GM12878 (cell line): ENCODE measurements around the gene PKDREJ. TPM values are rescaled to one million over a fixed set of nuclear protein-coding genes. Genes with fewer than 3 reads are reported as not detected.

Experiments
- ATAC-seq: fragments of 200-7000 bp; cut with Tn5 transposase; 3 replicates; pipeline ENCODE4 v1.9.1; 2020; ENCODE audit warnings: mild to moderate bottlenecking, moderate library complexity
- BruUV-seq: library from RNA; stranded (reverse); fragments of 400-500 nt; replicated peaks from 2 replicates; lab custom pipeline; 2021; lab: Mats Ljungman, UMichigan
- CTCF ChIA-PET: fragments of 300-600 bp; sonication (Branson Sonifier 250); formaldehyde crosslinking; extraction: SDS; loops from one replicate; lab custom pipeline; 2021; ENCODE audit warnings: inconsistent platforms; lab: Yijun Ruan, JAX
- POLR2A ChIA-PET: fragments of 350-600 bp; formaldehyde crosslinking; extraction: SDS; loops from one replicate; lab custom pipeline; 2021; ENCODE audit warnings: inconsistent platforms; lab: Charles Lee
- RAD21 ChIA-PET: fragments of 300-600 bp; sonication (Branson Sonifier 250); formaldehyde crosslinking; loops from one replicate; lab custom pipeline; 2023; ENCODE audit warnings: antibody characterized with exemption; ENCODE audit not compliant: unreplicated experiment; lab: Charles Lee
- SMC1A ChIA-PET: fragments of 300-600 bp; sonication (Branson Sonifier 250); formaldehyde crosslinking; loops from one replicate; lab custom pipeline; 2023; ENCODE audit not compliant: unreplicated experiment, uncharacterized antibody; lab: Charles Lee
- DNase-seq: peaks from one replicate; pipeline ENCODE4 v3.0.0-alpha.2; 2011; ENCODE audit warnings: low read depth, low spot score
- FAIRE-seq: peaks from 3 replicates; lab custom pipeline; 2011; peaks lifted over from hg19 to GRCh38; lab: Jason Lieb, UNC
- H2AFZ ChIP-seq: 2 replicates; pipeline ENCODE4 v1.6.0; 2011; ENCODE audit warnings: low read depth, low read length, control low read depth; ENCODE audit not compliant: control insufficient read depth
- H3K27ac ChIP-seq: 2 replicates; pipeline ENCODE4 v1.5.1; 2011; ENCODE audit warnings: control low read depth; ENCODE audit not compliant: control insufficient read depth, insufficient read depth
- H3K27me3 ChIP-seq, 2 experiments: replicated peaks in 1 of 2; 2 replicates each; pipeline versions ENCODE4 v1.6.0 to v1.6.1; 2011; ENCODE audit warnings: low read length in 1 of 2; ENCODE audit not compliant: control insufficient read depth in 2 of 2, insufficient read depth in 2 of 2
- H3K36me3 ChIP-seq, 2 experiments: 2 replicates each; pipeline ENCODE4 v1.5.1; 2011; ENCODE audit warnings: low read length in 1 of 2; ENCODE audit not compliant: control insufficient read depth in 2 of 2, insufficient read depth in 2 of 2
- H3K4me1 ChIP-seq: 2 replicates; pipeline ENCODE4 v1.6.1; 2011; ENCODE audit warnings: mild to moderate bottlenecking, low read length, moderate library complexity, mixed read lengths; ENCODE audit not compliant: control insufficient read depth, insufficient read depth
- H3K4me2 ChIP-seq: 2 replicates; pipeline ENCODE4 v1.6.0; 2011; ENCODE audit warnings: control low read depth; ENCODE audit not compliant: control insufficient read depth, insufficient read depth
- H3K4me3 ChIP-seq: fragments of 200-600 bp; sonication (generic); 2 replicates; pipeline ENCODE4 v1.5.1; 2016
- H3K79me2 ChIP-seq: 2 replicates; pipeline ENCODE4 v1.6.0; 2011; ENCODE audit warnings: low read length; ENCODE audit not compliant: control insufficient read depth, insufficient read depth
- H3K9ac ChIP-seq: 2 replicates; pipeline ENCODE4 v1.8.0; 2011; ENCODE audit warnings: low read length, control low read depth, mixed read lengths; ENCODE audit not compliant: control insufficient read depth, insufficient read depth
- H3K9me3 ChIP-seq: replicated peaks from 3 replicates; pipeline ENCODE4 v1.5.1; 2011; ENCODE audit warnings: mild to moderate bottlenecking, low read length; ENCODE audit not compliant: control insufficient read depth, insufficient read depth
- H4K20me1 ChIP-seq: 2 replicates; pipeline ENCODE4 v1.6.0; 2011; ENCODE audit not compliant: control insufficient read depth, insufficient read depth
- CBX5 ChIP-seq: sonication (generic); IDR thresholded peaks from 2 replicates; pipeline ENCODE4 v1.6.1; 2016; ENCODE audit warnings: low read depth, moderate library complexity, mild to moderate bottlenecking, inconsistent platforms
- CTCF ChIP-seq, 3 experiments: IDR thresholded peaks in 2 of 3; conservative IDR thresholded peaks in 1 of 3; 2 replicates each; pipeline ENCODE4 v1.5.1; 2011; ENCODE audit warnings: low read depth in 3 of 3, low read length in 3 of 3, mild to moderate bottlenecking in 3 of 3, control low read depth in 2 of 3, moderate library complexity in 2 of 3, inconsistent platforms in 1 of 3, mixed read lengths in 1 of 3; ENCODE audit not compliant: control insufficient read depth in 2 of 3, insufficient read depth in 1 of 3; ENCODE audit errors: extremely low read depth in 1 of 3
- EP300 ChIP-seq, 2 experiments: fragments of 150-350 bp in 1 of 2; IDR thresholded peaks; 2 replicates each; pipeline ENCODE4 v1.6.1; 2011 to 2012; ENCODE audit warnings: low read depth in 2 of 2, low read length in 2 of 2, borderline replicate concordance in 1 of 2, improper control_type of control experiment in 1 of 2, inconsistent platforms in 1 of 2; ENCODE audit not compliant: control insufficient read depth in 1 of 2
- ESRRA ChIP-seq: IDR thresholded peaks from 2 replicates; pipeline ENCODE4 v1.6.1; 2012; ENCODE audit warnings: mild to moderate bottlenecking, low read length, improper control_type of control experiment
- HCFC1 ChIP-seq: fragments of 150-350 bp; IDR thresholded peaks from 2 replicates; pipeline ENCODE4 v1.6.1; 2014; ENCODE audit warnings: low read length
- RFX5 ChIP-seq: IDR thresholded peaks from 2 replicates; pipeline ENCODE4 v1.6.1; 2011; ENCODE audit warnings: low read depth, low read length, improper control_type of control experiment
- RUNX3 ChIP-seq: IDR thresholded peaks from 2 replicates; pipeline ENCODE4 v1.6.1; 2012; ENCODE audit warnings: low read length, inconsistent platforms
- SKIL ChIP-seq: fragments of 450-650 bp; IDR thresholded peaks from 2 replicates; pipeline ENCODE4 v1.6.1; 2017; ENCODE audit warnings: mild to moderate bottlenecking, low read depth, inconsistent platforms; ENCODE audit not compliant: poor library complexity, severe bottlenecking
- TCF7 ChIP-seq: IDR thresholded peaks from 2 replicates; pipeline ENCODE4 v1.6.1; 2014; ENCODE audit warnings: antibody characterized with exemption, borderline replicate concordance
- WGBS: methylation state at CpG from one replicate; pipeline ENCODE4 v1.1.6; 2016; ENCODE audit warnings: low lambda C conversion rate; ENCODE audit not compliant: insufficient replicate concordance, insufficient coverage; ENCODE audit errors: missing lambda C conversion rate; 5-methylcytosine and 5-hydroxymethylcytosine counted together
- in situ Hi-C: fragments of 300-500 bp; cut with MboI; formaldehyde crosslinking; loops from 9 replicates; pipeline ENCODE4 v1.14.3; 2018; ENCODE audit warnings: mixed read lengths
- intact Hi-C: fragments of 100-400 bp; cut with micrococcal nuclease; formaldehyde crosslinking; loops from one replicate; pipeline ENCODE4 v1.14.2; 2022; ENCODE audit not compliant: unreplicated experiment
- polyA plus RNA-seq, 11 experiments: library from polyadenylated mRNA; depleted of rRNA in 4 of 11; unstranded in 6 of 11; stranded (reverse) in 5 of 11; fragments of >200 nt; fragmentation: Nextera tagmentation in 4 of 11; fragmentation: Illumina TruSeq in 1 of 11; extraction: Ambion mirVana in 4 of 11; extraction: Trizol in 1 of 11; gene quantifications; 1 replicate in 1 of 11; 2 replicates in 10 of 11; pipeline versions ENCODE4 v1.2.1 to v1.2.3, GENCODE V29; 2011 to 2016; ENCODE audit warnings: inconsistent platforms in 2 of 11, missing spikeins in 2 of 11, low read depth in 1 of 11
- total RNA-seq, 4 experiments: library from RNA; depleted of rRNA in 3 of 4; stranded (reverse); fragments of >200 nt in 3 of 4; fragmentation: Illumina TruSeq in 1 of 4; extraction: Trizol in 1 of 4; gene quantifications; 2 replicates each; pipeline versions ENCODE4 v1.2.1 to v1.2.3, GENCODE V29; 2013 to 2021

The PKDREJ gene
- total and polyA plus RNA-seq, 10 of the 15 experiments (the other 5 are each of a cell fraction or from before 2014, with no cell fraction given), result 0.02 to 0.03 TPM; not detected in 8

- no peak overlapping the region for H3K4me3 ChIP-seq
- H3K79me2 ChIP-seq, result no peaks in the 10 kb centered on the region
- in situ Hi-C loops (no loop called here), intact Hi-C loops (no loop called here)
- H3K27me3 ChIP-seq, result no peaks in the 10 kb centered on the region
- CTCF ChIA-PET, result interaction anchor here (0.7 kb wide), 1 partner anchor 216 kb away, joined by 4 read pairs; no protein-coding TSS in a partner anchor
- no peak for ATAC-seq
- no peak overlapping the region for H3K27ac ChIP-seq
- SMC1A ChIA-PET, result interaction anchor here (1.0 kb wide), 1 partner anchor 10 kb away, joined by 4 read pairs; no protein-coding TSS in a partner anchor
- no peak overlapping the region for H3K4me2 ChIP-seq
- POLR2A ChIA-PET, result no interaction called here
- H3K9me3 ChIP-seq, result peaks cover 2% of the 10 kb centered on the region; the same call in 1 of the 3 replicates
- no peak for DNase-seq
- no TSS peak for BruUV-seq
- no peak overlapping the region for H3K9ac ChIP-seq
- no peak for FAIRE-seq
- TF ChIP-seq RFX5 (no peak), TCF7 (peak; percentile 51; the same call in 1 of the 2 replicates), RUNX3 (peak; percentile 29; the same call in 1 of the 2 replicates)
- no peaks in the 10 kb centered on the region for H3K4me1 ChIP-seq
- RAD21 ChIA-PET, result no interaction called here
- no peaks in the 10 kb centered on the region for H4K20me1 ChIP-seq
- no peak overlapping the region for H2AFZ ChIP-seq
- peaks cover 0 to 9% of the 10 kb centered on the region in 2 experiments; a peak in 2 of 4 replicates for H3K36me3 ChIP-seq
- 19% methylated on average over 4 of the region's 4 CpGs for WGBS
These were observed 50.9 kb downstream of the PKDREJ start for GRCh38 chr22:46212195-46212594.

- POLR2A ChIA-PET, result no interaction called here
- ATAC-seq, result no peak
- Histone ChIP-seq H3K4me2 (no peak overlapping the region), H3K36me3 (peaks cover 0 to 5% of the 10 kb centered on the region in 2 experiments; a peak in 2 of 4 replicates), H3K79me2 (no peaks in the 10 kb centered on the region), H2AFZ (no peak overlapping the region), H3K27me3 (no peaks in the 10 kb centered on the region), H3K9me3 (peaks cover 2% of the 10 kb centered on the region; the same call in 1 of the 3 replicates), H3K27ac (no peak overlapping the region), H4K20me1 (no peaks in the 10 kb centered on the region), H3K9ac (no peak overlapping the region), H3K4me3 (no peak overlapping the region), H3K4me1 (no peaks in the 10 kb centered on the region)
- CTCF ChIA-PET, result no interaction called here
- DNase-seq, result no peak
- 94% methylated on average over 1 of the region's 1 CpG for WGBS
- in situ Hi-C loops, result no loop called here
- SMC1A ChIA-PET, result no interaction called here
- intact Hi-C loops, result no loop called here
- RAD21 ChIA-PET, result no interaction called here
- FAIRE-seq, result no peak
- BruUV-seq, result no TSS peak
- no peak for TF ChIP-seq EP300 (IDR thresholded peaks at IDR 0.05; ENCODE audit: borderline replicate concordance in 1 of 2, control insufficient read depth in 1 of 2, low read depth in 2 of 2, low read length in 2 of 2)
- TF ChIP-seq ESRRA, result no peak
- no peak for TF ChIP-seq SKIL
- no peak for TF ChIP-seq CTCF (IDR thresholded peaks at IDR 0.05 in 2 of 3, conservative IDR thresholded peaks at IDR 0.05 in 1 of 3; ENCODE audit: control insufficient read depth in 2 of 3, extremely low read depth in 1 of 3, insufficient read depth in 1 of 3, low read depth in 3 of 3, low read length in 3 of 3)
- TF ChIP-seq CBX5, result no peak
- no peak for TF ChIP-seq HCFC1
These were observed 53.9 kb downstream of the PKDREJ start for GRCh38 chr22:46209262-46209661.
